AG04450 (cell line): ENCODE data around the gene GCH1. TPM values are rescaled to one million over a fixed set of nuclear protein-coding genes. Genes with fewer than 3 reads are reported as not detected.

Experiments
- CTCF ChIA-PET: fragments of 300-600, 350-600 bp; formaldehyde crosslinking; extraction: SDS; loops from one replicate; lab custom pipeline; 2022; ENCODE audit warnings: antibody characterized with exemption, inconsistent platforms; lab: Charles Lee
- POLR2A ChIA-PET: fragments of 350-600 bp; formaldehyde crosslinking; extraction: SDS; loops from one replicate; lab custom pipeline; 2021; ENCODE audit warnings: antibody characterized with exemption, inconsistent platforms; lab: Yijun Ruan, JAX
- DNase-seq: peaks from one replicate; pipeline ENCODE4 v3.0.0-alpha.2; 2011; ENCODE audit warnings: low read depth, low spot score
- H3K27ac ChIP-seq: one replicate; pipeline ENCODE4 v1.5.1; 2012; ENCODE audit warnings: low read depth, low read length, control low read depth
- H3K27me3 ChIP-seq: one replicate; pipeline ENCODE4 v1.6.0; 2012; ENCODE audit warnings: low read length; ENCODE audit not compliant: control insufficient read depth, insufficient read depth
- H3K4me3 ChIP-seq: 2 replicates; pipeline ENCODE4 v1.5.1; 2011; ENCODE audit warnings: mild to moderate bottlenecking, low read depth, low read length, control low read depth
- H3K9me3 ChIP-seq: 2 replicates; pipeline ENCODE4 v1.5.1; 2012; ENCODE audit warnings: low read length; ENCODE audit not compliant: control insufficient read depth, insufficient read depth
- polyA plus RNA-seq: library from polyadenylated mRNA; depleted of rRNA; stranded (reverse); fragments of >200 nt; gene quantifications from 2 replicates; pipeline ENCODE4 v1.2.3, GENCODE V29; 2011; rRNA removed
- small RNA-seq: library from RNA; depleted of rRNA; stranded (forward); fragments of <200 nt; gene quantifications from one replicate; pipeline ENCODE3, GENCODE V24; 2012; ENCODE audit warnings: low read depth; ENCODE audit not compliant: insufficient read length
- TF ChIP-seq, protein P1 (sequence below): IDR thresholded peaks from 2 replicates; pipeline ENCODE4 v1.5.1; 2011; ENCODE audit warnings: low read depth, low read length, control low read depth, inconsistent platforms

Gene GCH1
- polyA plus RNA-seq, 1 experiment, result 0.88 TPM

DNA sequence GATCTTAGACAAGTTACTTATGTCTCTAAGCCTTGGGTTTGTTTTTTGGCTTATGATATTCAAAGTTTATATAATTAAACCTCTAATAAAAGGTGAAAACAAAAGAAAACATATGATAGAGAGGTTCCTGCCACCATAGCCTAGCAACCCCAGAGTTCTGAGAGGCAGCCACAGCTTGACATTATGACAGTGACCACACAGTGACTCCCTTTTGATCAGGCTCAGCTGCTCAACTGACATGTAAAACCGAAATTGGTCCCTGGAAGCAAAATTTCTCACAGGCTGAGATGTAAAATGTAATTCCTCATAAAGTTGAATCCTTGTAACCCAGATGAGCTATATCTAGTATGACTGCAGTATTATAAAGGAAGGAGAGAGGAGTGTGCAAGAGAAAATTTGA, 108.5 kb downstream of the GCH1 start:
- DNase-seq, result no peak
- TF ChIP-seq, protein P1, sequence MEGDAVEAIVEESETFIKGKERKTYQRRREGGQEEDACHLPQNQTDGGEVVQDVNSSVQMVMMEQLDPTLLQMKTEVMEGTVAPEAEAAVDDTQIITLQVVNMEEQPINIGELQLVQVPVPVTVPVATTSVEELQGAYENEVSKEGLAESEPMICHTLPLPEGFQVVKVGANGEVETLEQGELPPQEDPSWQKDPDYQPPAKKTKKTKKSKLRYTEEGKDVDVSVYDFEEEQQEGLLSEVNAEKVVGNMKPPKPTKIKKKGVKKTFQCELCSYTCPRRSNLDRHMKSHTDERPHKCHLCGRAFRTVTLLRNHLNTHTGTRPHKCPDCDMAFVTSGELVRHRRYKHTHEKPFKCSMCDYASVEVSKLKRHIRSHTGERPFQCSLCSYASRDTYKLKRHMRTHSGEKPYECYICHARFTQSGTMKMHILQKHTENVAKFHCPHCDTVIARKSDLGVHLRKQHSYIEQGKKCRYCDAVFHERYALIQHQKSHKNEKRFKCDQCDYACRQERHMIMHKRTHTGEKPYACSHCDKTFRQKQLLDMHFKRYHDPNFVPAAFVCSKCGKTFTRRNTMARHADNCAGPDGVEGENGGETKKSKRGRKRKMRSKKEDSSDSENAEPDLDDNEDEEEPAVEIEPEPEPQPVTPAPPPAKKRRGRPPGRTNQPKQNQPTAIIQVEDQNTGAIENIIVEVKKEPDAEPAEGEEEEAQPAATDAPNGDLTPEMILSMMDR, result no peak
- CTCF ChIA-PET, result interaction anchor here (0.5 to 2.0 kb wide), 5 partner anchors 11 to 250 kb away, joined by 5 to 8 read pairs (median 6); no protein-coding TSS in a partner anchor
- Histone ChIP-seq H3K27me3 (no peaks in the 10 kb centered on the region), H3K4me3 (no peak overlapping the region), H3K9me3 (peaks cover 10% of the 10 kb centered on the region; the same call in 1 of the 2 replicates), H3K27ac (no peak overlapping the region)
- POLR2A ChIA-PET, result interaction anchor here (1.3 kb wide), 1 partner anchor 228 kb away, joined by 4 read pairs; no protein-coding TSS in a partner anchor

DNA sequence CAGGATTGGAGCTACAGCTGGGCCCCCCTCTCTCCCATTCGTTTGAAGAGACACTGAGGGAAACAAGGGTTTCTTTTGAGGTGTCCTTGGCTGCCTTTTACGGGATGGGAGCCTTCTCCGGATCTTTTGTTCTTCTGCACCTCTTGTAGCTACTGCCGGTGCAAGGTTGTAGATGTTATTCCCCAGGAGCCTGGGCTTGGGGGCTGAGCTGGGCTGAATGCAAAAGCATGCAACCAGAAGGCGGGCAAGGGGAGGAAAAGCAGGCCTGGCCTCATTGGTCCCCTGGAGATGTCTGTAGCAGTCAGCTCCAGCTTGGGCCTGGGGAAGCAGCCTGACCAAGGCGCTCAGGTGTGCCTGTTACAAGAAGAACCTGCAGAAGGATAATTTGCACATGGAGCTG, 110.3 kb downstream of the GCH1 start:
- no peak for DNase-seq
- Histone ChIP-seq H3K9me3 (peaks cover 10% of the 10 kb centered on the region; the same call in 1 of the 2 replicates), H3K27me3 (no peaks in the 10 kb centered on the region), H3K4me3 (no peak overlapping the region), H3K27ac (no peak overlapping the region)
- POLR2A ChIA-PET, result no interaction called here
- TF ChIP-seq, protein P1, result no peak
- CTCF ChIA-PET, result interaction anchor here (1.0 to 2.1 kb wide), 4 partner anchors 18 to 228 kb away, joined by 3 to 8 read pairs (median 4); no protein-coding TSS in a partner anchor

Small RNA genes lying within 50 kb of the gene (small RNA-seq; reads per million reads assigned to genes)
- gene MIR4308 (not detected), gene RNU6ATAC9P (not detected)

Other genes with a start within 250 kb of the GCH1 start
- 4.2 and 6.7 TPM in 2 replicates for gene WDHD1, start 124.3 kb upstream of the GCH1 start, polyA plus RNA-seq
- gene SOCS4, start 124.4 kb upstream of the GCH1 start, polyA plus RNA-seq, result 8.1 and 11.1 TPM in 2 replicates
- gene MAPK1IP1L, start 148.8 kb upstream of the GCH1 start, polyA plus RNA-seq, result 65.3 and 86.7 TPM in 2 replicates
- gene LGALS3, start 226.4 kb upstream of the GCH1 start, polyA plus RNA-seq, result 303 and 383 TPM in 2 replicates